K562 (cell line): ENCODE results near the gene NRDE2. TPM values are rescaled to one million over a fixed set of nuclear protein-coding genes. Genes with fewer than 3 reads are reported as not detected.

Source experiments
- ATAC-seq: fragments of 200-7000 bp; cut with Tn5 transposase; 3 replicates; pipeline ENCODE4 v1.9.1; 2020; ENCODE audit warnings: moderate library complexity
- BruUV-seq: library from RNA; stranded (reverse); fragments of 400-500 nt; replicated peaks from 2 replicates; lab custom pipeline; 2021; lab: Mats Ljungman, UMichigan
- CTCF ChIA-PET: fragments of 300-600 bp; formaldehyde crosslinking; extraction: SDS; loops from one replicate; lab custom pipeline; 2021; ENCODE audit warnings: low intra/inter-chr PET ratio; lab: Yijun Ruan, JAX
- POLR2A ChIA-PET: fragments of 300-600, 350-650 bp; sonication (Branson Sonifier 250); formaldehyde crosslinking; extraction: SDS; loops from one replicate; lab custom pipeline; 2021; ENCODE audit warnings: antibody characterized with exemption, inconsistent platforms; lab: Yijun Ruan, JAX
- DNase-seq, 4 experiments: peaks; one replicate each; pipeline versions ENCODE4 v3.0.0 to v3.0.0-alpha.2; 2011 to 2018; ENCODE audit warnings: low spot score in 3 of 4, mixed read lengths in 3 of 4; ENCODE audit errors: extremely low read depth in 1 of 4
- FAIRE-seq: peaks from 2 replicates; lab custom pipeline; 2011; peaks lifted over from hg19 to GRCh38; lab: Jason Lieb, UNC
- H2AFZ ChIP-seq: 2 replicates; pipeline ENCODE4 v1.6.0; 2011; ENCODE audit warnings: low read depth, low read length, control low read depth, inconsistent platforms
- H3K27ac ChIP-seq: fragments of 200-600 bp; 3 replicates; pipeline ENCODE4 v1.8.0; 2011; ENCODE audit warnings: low read depth, mild to moderate bottlenecking, control low read depth, inconsistent platforms, low read length, moderate library complexity, mixed read lengths; ENCODE audit errors: extremely low read depth
- H3K27me3 ChIP-seq, 2 experiments: fragments of 300-600 bp in 1 of 2; 2 replicates in 1 of 2; 3 replicates in 1 of 2; pipeline versions ENCODE4 v1.6.0 to v1.8.0; 2011; ENCODE audit warnings: inconsistent platforms in 2 of 2, low read length in 2 of 2, mild to moderate bottlenecking in 1 of 2, mixed read lengths in 1 of 2, moderate library complexity in 1 of 2; ENCODE audit not compliant: control insufficient read depth in 2 of 2, insufficient read depth in 2 of 2
- H3K36me3 ChIP-seq: fragments of 300-600 bp; 3 replicates; pipeline ENCODE4 v1.8.0; 2011; ENCODE audit warnings: mild to moderate bottlenecking, low read length, inconsistent platforms; ENCODE audit not compliant: control insufficient read depth, insufficient read depth
- H3K4me1 ChIP-seq, 2 experiments: fragments of 200-600 bp in 1 of 2; replicated peaks in 1 of 2; 2 replicates in 1 of 2; 3 replicates in 1 of 2; pipeline versions ENCODE4 v1.5.1 to v1.8.0; 2011; ENCODE audit warnings: inconsistent platforms in 2 of 2, low read length in 2 of 2, mild to moderate bottlenecking in 1 of 2, mixed read lengths in 1 of 2, moderate library complexity in 1 of 2; ENCODE audit not compliant: control insufficient read depth in 2 of 2, insufficient read depth in 2 of 2
- H3K4me2 ChIP-seq: 2 replicates; pipeline ENCODE4 v1.6.1; 2011; ENCODE audit warnings: low read length, control low read depth, inconsistent platforms, mixed read lengths; ENCODE audit not compliant: insufficient read depth
- H3K4me3 ChIP-seq: fragments of 200-600 bp; sonication (generic), shearing (Covaris generic); 2 replicates; pipeline ENCODE4 v1.5.1; 2016; ENCODE audit warnings: control low read depth, inconsistent platforms
- H3K79me2 ChIP-seq: fragments of 200-600 bp; 3 replicates; pipeline ENCODE4 v1.8.0; 2011; ENCODE audit warnings: low read length, inconsistent platforms; ENCODE audit not compliant: control insufficient read depth, insufficient read depth
- H3K9ac ChIP-seq, 2 experiments: 2 replicates each; pipeline versions ENCODE4 v1.6.0 to v1.6.1; 2011; ENCODE audit warnings: low read depth in 2 of 2, low read length in 2 of 2, control low read depth in 1 of 2, inconsistent platforms in 1 of 2, mild to moderate bottlenecking in 1 of 2, mixed read lengths in 1 of 2; ENCODE audit not compliant: insufficient read depth in 1 of 2
- H3K9me1 ChIP-seq: one replicate; pipeline ENCODE4 v1.6.0; 2011; ENCODE audit warnings: inconsistent platforms, mild to moderate bottlenecking, low read length, moderate library complexity; ENCODE audit not compliant: control insufficient read depth, insufficient read depth
- H3K9me3 ChIP-seq: replicated peaks from 2 replicates; pipeline ENCODE4 v1.5.1; 2011; ENCODE audit warnings: low read depth, low read length, inconsistent platforms; ENCODE audit not compliant: control insufficient read depth, insufficient read depth
- H4K20me1 ChIP-seq: replicated peaks from 2 replicates; pipeline ENCODE4 v1.6.1; 2011; ENCODE audit warnings: low read length, inconsistent platforms, mixed read lengths; ENCODE audit not compliant: control insufficient read depth, insufficient read depth
- BHLHE40 ChIP-seq: IDR thresholded peaks from 2 replicates; pipeline ENCODE4 v1.6.1; 2011; ENCODE audit warnings: low read length, improper control_type of control experiment
- HMGN3 ChIP-seq: IDR thresholded peaks from 2 replicates; pipeline ENCODE4 v1.6.1; 2011; ENCODE audit warnings: borderline replicate concordance, low read depth, mild to moderate bottlenecking, mixed read lengths, low read length; ENCODE audit not compliant: insufficient read length; ENCODE audit errors: extremely low read depth
- HMGXB4 ChIP-seq: sonication (generic); formaldehyde crosslinking; IDR thresholded peaks from 2 replicates; pipeline ENCODE4 v1.8.1; 2023; ENCODE audit warnings: mild to moderate bottlenecking, missing genetic modification reagents
- NR2F6 ChIP-seq: fragments of 450-650 bp; formaldehyde crosslinking; IDR thresholded peaks from 2 replicates; pipeline ENCODE4 v1.4.0; 2020; ENCODE audit warnings: mild to moderate bottlenecking
- NUFIP1 ChIP-seq: fragments of 450-650 bp; IDR thresholded peaks from 2 replicates; pipeline ENCODE4 v1.6.1; 2018; ENCODE audit not compliant: partially characterized antibody
- SIX5 ChIP-seq, 2 experiments: IDR thresholded peaks; 2 replicates each; pipeline ENCODE4 v1.6.1; 2011; ENCODE audit warnings: low read length in 2 of 2, borderline replicate concordance in 1 of 2, low read depth in 1 of 2, mild to moderate bottlenecking in 1 of 2, moderate library complexity in 1 of 2; ENCODE audit not compliant: insufficient read depth in 1 of 2
- SMARCC2 ChIP-seq: fragments of 450-650 bp; IDR thresholded peaks from 2 replicates; pipeline ENCODE4 v1.6.1; 2017; ENCODE audit warnings: antibody characterized with exemption, moderate library complexity, mild to moderate bottlenecking, low read depth
- TAF1 ChIP-seq: IDR thresholded peaks from 2 replicates; pipeline ENCODE4 v1.6.1; 2011; ENCODE audit warnings: mild to moderate bottlenecking, low read length, moderate library complexity; ENCODE audit not compliant: insufficient read depth, control insufficient read depth, severe bottlenecking; ENCODE audit errors: extremely low read depth
- THRB ChIP-seq: fragments of 450-650 bp; formaldehyde crosslinking; conservative IDR thresholded peaks from 2 replicates; pipeline ENCODE4 v1.4.0; 2022; ENCODE audit warnings: mild to moderate bottlenecking, missing genetic modification characterization
- ZNF143 ChIP-seq: sonication (generic); formaldehyde crosslinking; IDR thresholded peaks from 2 replicates; pipeline ENCODE4 v1.9.0; 2022; ENCODE audit warnings: mild to moderate bottlenecking, missing genetic modification reagents
- ZNF699 ChIP-seq: fragments of 250-450 bp; sonication (Bioruptor Pico); IDR thresholded peaks from 2 replicates; pipeline ENCODE4 v1.8.0; 2021; ENCODE audit warnings: mild to moderate bottlenecking, moderate library complexity; ENCODE audit not compliant: insufficient replicate concordance
- ZNF764 ChIP-seq: fragments of 250-450 bp; sonication (Bioruptor Pico); IDR thresholded peaks from 2 replicates; pipeline ENCODE4 v1.4.0; 2020; ENCODE audit warnings: low read depth, mild to moderate bottlenecking, moderate library complexity
- ZNF77 ChIP-seq: fragments of 250-450 bp; sonication (Bioruptor Pico); IDR thresholded peaks from 2 replicates; pipeline ENCODE4 v1.5.0; 2020
- ZSCAN29 ChIP-seq: fragments of 450-650 bp; IDR thresholded peaks from 2 replicates; pipeline ENCODE4 v1.6.1; 2017
- WGBS: fragments of 100-300 bp; shearing (Covaris generic); methylation state at CpG from one replicate; pipeline ENCODE4 v1.1.6; 2016; ENCODE audit warnings: low coverage, mixed read lengths; ENCODE audit not compliant: insufficient coverage; ENCODE audit errors: missing lambda C conversion rate; 5-methylcytosine and 5-hydroxymethylcytosine counted together
- in situ Hi-C: fragments of 300-500 bp; cut with MboI; formaldehyde crosslinking; loops from 4 replicates; pipeline ENCODE4 v1.15.0; 2018; ENCODE audit warnings: inconsistent platforms, mixed read lengths
- intact Hi-C: fragments of 100-400 bp; cut with micrococcal nuclease; formaldehyde crosslinking; loops from 2 replicates; pipeline ENCODE4 v1.14.2; 2022
- polyA plus RNA-seq, 8 experiments: library from polyadenylated mRNA; depleted of rRNA in 4 of 8; stranded (reverse) in 5 of 8; unstranded in 3 of 8; fragments of >200 nt; fragmentation: Nextera tagmentation in 2 of 8; fragmentation: Illumina TruSeq in 1 of 8; extraction: Ambion mirVana in 2 of 8; extraction: Trizol in 1 of 8; gene quantifications; 2 replicates each; pipeline versions ENCODE4 v1.2.1 to v1.2.3, GENCODE V29; 2011 to 2014; ENCODE audit warnings: inconsistent platforms in 1 of 8, missing spikeins in 1 of 8
- total RNA-seq, 7 experiments: library from RNA; depleted of rRNA in 6 of 7; stranded (reverse); fragments of >200 nt in 6 of 7; fragmentation: Illumina TruSeq in 2 of 7; extraction: Trizol in 2 of 7; gene quantifications; 2 replicates each; pipeline versions ENCODE4 v1.2.1 to v1.2.3, GENCODE V29; 2011 to 2021; ENCODE audit warnings: low replicate concordance in 1 of 7
- TF ChIP-seq, protein P1 (sequence below): sonication (generic); formaldehyde crosslinking; IDR thresholded peaks from 2 replicates; pipeline ENCODE4 v1.8.0; 2023; ENCODE audit warnings: missing genetic modification reagents, mild to moderate bottlenecking, borderline replicate concordance

Gene NRDE2
- total and polyA plus RNA-seq, 9 of the 15 experiments (the other 6 are each of a cell fraction or from before 2014, with no cell fraction given), result 3.3 to 15.0 (median 8.4) TPM

DNA sequence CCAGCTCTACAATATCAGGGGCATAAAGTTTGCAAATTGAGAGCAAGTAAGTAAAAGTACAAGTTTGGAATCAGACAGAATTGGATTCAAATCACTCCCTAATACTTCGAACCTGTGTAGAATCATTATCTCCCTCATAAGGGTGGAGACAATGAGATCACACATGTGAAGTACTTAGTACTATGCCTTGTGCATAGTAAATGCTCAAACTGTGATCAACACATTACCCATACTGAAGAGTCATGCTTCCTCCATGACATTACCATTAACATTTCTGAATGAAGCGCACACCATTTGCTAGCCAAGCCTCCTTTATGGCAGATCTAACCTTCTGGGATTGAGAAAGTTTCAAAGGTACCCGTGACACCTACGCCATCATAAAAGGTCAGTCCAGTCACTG is 26.6 kb upstream of the NRDE2 start:
- H3K9me3 ChIP-seq, result no peaks in the 10 kb centered on the region
- no peak for DNase-seq
- in situ Hi-C loops (no loop called here), intact Hi-C loops (no loop called here)
- H3K4me3 ChIP-seq, result no peak overlapping the region
- no peak overlapping the region for H2AFZ ChIP-seq
- H3K9me1 ChIP-seq, result no peaks in the 10 kb centered on the region
- no peak overlapping the region for H3K9ac ChIP-seq
- H3K4me1 ChIP-seq, result no peaks in the 10 kb centered on the region
- POLR2A ChIA-PET, result interaction anchor here (0.6 to 1.0 kb wide), 2 partner anchors 24 to 107 kb away, joined by 3 read pairs; no protein-coding TSS in a partner anchor
- H3K79me2 ChIP-seq, result no peaks in the 10 kb centered on the region
- no peak overlapping the region for H3K27ac ChIP-seq
- H3K4me2 ChIP-seq, result no peak overlapping the region
- no peak for ATAC-seq
- 0% methylated on average over 3 of the region's 4 CpGs for WGBS
- no peaks in the 10 kb centered on the region for H4K20me1 ChIP-seq
- H3K36me3 ChIP-seq, result no peaks in the 10 kb centered on the region
- no TSS peak for BruUV-seq
- no peak for FAIRE-seq
- CTCF ChIA-PET, result no interaction called here
- peaks cover 8 to 25% of the 10 kb centered on the region in 2 experiments for H3K27me3 ChIP-seq
- TF ChIP-seq ZSCAN29, result no peak
- TF ChIP-seq NR2F6, result no peak
- TF ChIP-seq, protein P1, sequence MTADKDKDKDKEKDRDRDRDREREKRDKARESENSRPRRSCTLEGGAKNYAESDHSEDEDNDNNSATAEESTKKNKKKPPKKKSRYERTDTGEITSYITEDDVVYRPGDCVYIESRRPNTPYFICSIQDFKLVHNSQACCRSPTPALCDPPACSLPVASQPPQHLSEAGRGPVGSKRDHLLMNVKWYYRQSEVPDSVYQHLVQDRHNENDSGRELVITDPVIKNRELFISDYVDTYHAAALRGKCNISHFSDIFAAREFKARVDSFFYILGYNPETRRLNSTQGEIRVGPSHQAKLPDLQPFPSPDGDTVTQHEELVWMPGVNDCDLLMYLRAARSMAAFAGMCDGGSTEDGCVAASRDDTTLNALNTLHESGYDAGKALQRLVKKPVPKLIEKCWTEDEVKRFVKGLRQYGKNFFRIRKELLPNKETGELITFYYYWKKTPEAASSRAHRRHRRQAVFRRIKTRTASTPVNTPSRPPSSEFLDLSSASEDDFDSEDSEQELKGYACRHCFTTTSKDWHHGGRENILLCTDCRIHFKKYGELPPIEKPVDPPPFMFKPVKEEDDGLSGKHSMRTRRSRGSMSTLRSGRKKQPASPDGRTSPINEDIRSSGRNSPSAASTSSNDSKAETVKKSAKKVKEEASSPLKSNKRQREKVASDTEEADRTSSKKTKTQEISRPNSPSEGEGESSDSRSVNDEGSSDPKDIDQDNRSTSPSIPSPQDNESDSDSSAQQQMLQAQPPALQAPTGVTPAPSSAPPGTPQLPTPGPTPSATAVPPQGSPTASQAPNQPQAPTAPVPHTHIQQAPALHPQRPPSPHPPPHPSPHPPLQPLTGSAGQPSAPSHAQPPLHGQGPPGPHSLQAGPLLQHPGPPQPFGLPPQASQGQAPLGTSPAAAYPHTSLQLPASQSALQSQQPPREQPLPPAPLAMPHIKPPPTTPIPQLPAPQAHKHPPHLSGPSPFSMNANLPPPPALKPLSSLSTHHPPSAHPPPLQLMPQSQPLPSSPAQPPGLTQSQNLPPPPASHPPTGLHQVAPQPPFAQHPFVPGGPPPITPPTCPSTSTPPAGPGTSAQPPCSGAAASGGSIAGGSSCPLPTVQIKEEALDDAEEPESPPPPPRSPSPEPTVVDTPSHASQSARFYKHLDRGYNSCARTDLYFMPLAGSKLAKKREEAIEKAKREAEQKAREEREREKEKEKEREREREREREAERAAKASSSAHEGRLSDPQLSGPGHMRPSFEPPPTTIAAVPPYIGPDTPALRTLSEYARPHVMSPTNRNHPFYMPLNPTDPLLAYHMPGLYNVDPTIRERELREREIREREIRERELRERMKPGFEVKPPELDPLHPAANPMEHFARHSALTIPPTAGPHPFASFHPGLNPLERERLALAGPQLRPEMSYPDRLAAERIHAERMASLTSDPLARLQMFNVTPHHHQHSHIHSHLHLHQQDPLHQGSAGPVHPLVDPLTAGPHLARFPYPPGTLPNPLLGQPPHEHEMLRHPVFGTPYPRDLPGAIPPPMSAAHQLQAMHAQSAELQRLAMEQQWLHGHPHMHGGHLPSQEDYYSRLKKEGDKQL (CRISPR knock-in tag), result no peak
- TF ChIP-seq SIX5 (IDR thresholded peaks at IDR 0.05; ENCODE audit: borderline replicate concordance in 1 of 2, insufficient read depth in 1 of 2, low read depth in 1 of 2, low read length in 2 of 2), result no peak
- TF ChIP-seq BHLHE40, result no peak
- TF ChIP-seq ZNF77, result no peak
- TF ChIP-seq SMARCC2, result no peak
- TF ChIP-seq TAF1, result no peak
- no peak for TF ChIP-seq HMGN3
- no peak for TF ChIP-seq ZNF699 (CRISPR knock-in tag)
- no peak for TF ChIP-seq NUFIP1
- TF ChIP-seq ZNF143 (CRISPR knock-in tag), result no peak
- TF ChIP-seq THRB (CRISPR knock-in tag), result no peak
- no peak for TF ChIP-seq HMGXB4 (CRISPR knock-in tag)
- TF ChIP-seq ZNF764 (CRISPR knock-in tag), result no peak
